ENCODE measurements around the gene TMEM17. TPM values are rescaled to one million over a fixed set of nuclear protein-coding genes. Genes with fewer than 3 reads are reported as not detected.

The TMEM17 gene
- total RNA-seq, 1 experiment from 2014 or later: 3.2 TPM

- Histone ChIP-seq H3K27me3 (ENCODE audit: insufficient read depth, low read length) (no peaks in the 10 kb centered on the region), H4K20me1 (ENCODE audit: insufficient read depth) (no peaks in the 10 kb centered on the region), H3K27ac (ENCODE audit: low read depth, low read length) (no peak overlapping the region), H3K79me2 (ENCODE audit: insufficient read depth, low read length) (no peaks in the 10 kb centered on the region), H3K9ac (ENCODE audit: low read length) (no peak overlapping the region), H3K36me3 (ENCODE audit: control insufficient read depth in 1 of 2, insufficient read depth in 2 of 2, low read length in 2 of 2) (no peaks in the 10 kb centered on the region), H3K4me1 (ENCODE audit: control insufficient read depth in 1 of 2, insufficient read depth in 2 of 2, low read length in 2 of 2) (peaks cover 0 to 3% of the 10 kb centered on the region in 2 experiments; a peak in 1 of 4 replicates), H3K9me3 (ENCODE audit: control insufficient read depth in 1 of 2, insufficient read depth in 1 of 2, low read depth in 1 of 2, low read length in 2 of 2) (no peaks in the 10 kb centered on the region), H3K9me2 (ENCODE audit: insufficient read depth) (no peaks in the 10 kb centered on the region), H3K4me2 (ENCODE audit: low read length) (no peak overlapping the region), H2AFZ (ENCODE audit: low read depth, low read length, poor library complexity, severe bottlenecking) (no peak overlapping the region), H3K4me3 (replicated peaks in 1 of 2; ENCODE audit: low read depth in 1 of 2, low read length in 2 of 2) (no peak overlapping the region)
- ChIA-PET POLR2A (no interaction called here), CTCF (no interaction called here), RAD21 (ENCODE audit: low non-redundant PET in 1 of 2, low total read pairs in 2 of 2, uncharacterized antibody in 2 of 2, unreplicated experiment in 2 of 2) (no interaction called here)
- TF ChIP-seq POLR2AphosphoS5 (IDR thresholded peaks at IDR 0.05; ENCODE audit: low read depth, low read length): no peak
- no peak for TF ChIP-seq MAX (IDR thresholded peaks at IDR 0.05)
- TF ChIP-seq, protein P1, sequence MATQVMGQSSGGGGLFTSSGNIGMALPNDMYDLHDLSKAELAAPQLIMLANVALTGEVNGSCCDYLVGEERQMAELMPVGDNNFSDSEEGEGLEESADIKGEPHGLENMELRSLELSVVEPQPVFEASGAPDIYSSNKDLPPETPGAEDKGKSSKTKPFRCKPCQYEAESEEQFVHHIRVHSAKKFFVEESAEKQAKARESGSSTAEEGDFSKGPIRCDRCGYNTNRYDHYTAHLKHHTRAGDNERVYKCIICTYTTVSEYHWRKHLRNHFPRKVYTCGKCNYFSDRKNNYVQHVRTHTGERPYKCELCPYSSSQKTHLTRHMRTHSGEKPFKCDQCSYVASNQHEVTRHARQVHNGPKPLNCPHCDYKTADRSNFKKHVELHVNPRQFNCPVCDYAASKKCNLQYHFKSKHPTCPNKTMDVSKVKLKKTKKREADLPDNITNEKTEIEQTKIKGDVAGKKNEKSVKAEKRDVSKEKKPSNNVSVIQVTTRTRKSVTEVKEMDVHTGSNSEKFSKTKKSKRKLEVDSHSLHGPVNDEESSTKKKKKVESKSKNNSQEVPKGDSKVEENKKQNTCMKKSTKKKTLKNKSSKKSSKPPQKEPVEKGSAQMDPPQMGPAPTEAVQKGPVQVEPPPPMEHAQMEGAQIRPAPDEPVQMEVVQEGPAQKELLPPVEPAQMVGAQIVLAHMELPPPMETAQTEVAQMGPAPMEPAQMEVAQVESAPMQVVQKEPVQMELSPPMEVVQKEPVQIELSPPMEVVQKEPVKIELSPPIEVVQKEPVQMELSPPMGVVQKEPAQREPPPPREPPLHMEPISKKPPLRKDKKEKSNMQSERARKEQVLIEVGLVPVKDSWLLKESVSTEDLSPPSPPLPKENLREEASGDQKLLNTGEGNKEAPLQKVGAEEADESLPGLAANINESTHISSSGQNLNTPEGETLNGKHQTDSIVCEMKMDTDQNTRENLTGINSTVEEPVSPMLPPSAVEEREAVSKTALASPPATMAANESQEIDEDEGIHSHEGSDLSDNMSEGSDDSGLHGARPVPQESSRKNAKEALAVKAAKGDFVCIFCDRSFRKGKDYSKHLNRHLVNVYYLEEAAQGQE (IDR thresholded peaks at IDR 0.05; ENCODE audit: low read depth): no peak
- no peak for TF ChIP-seq ELF1 (IDR thresholded peaks at IDR 0.05; ENCODE audit: borderline replicate concordance, low read depth)
- no peak for TF ChIP-seq EGR1 (IDR thresholded peaks at IDR 0.05; ENCODE audit: low read depth)
- no peak for TF ChIP-seq ZNF274 (IDR thresholded peaks at IDR 0.05; ENCODE audit: low read depth, low read length)
- TF ChIP-seq CEBPB (IDR thresholded peaks at IDR 0.05; ENCODE audit: low read depth): no peak
- no peak for TF ChIP-seq CBX3 (IDR thresholded peaks at IDR 0.05; ENCODE audit: low read depth)
- TF ChIP-seq ZFX (IDR thresholded peaks at IDR 0.05): no peak
- TF ChIP-seq ATF3 (IDR thresholded peaks at IDR 0.05): no peak
- TF ChIP-seq SRF (IDR thresholded peaks at IDR 0.05; ENCODE audit: low read depth): no peak
- no peak for TF ChIP-seq JUND (IDR thresholded peaks at IDR 0.05)
- no peak for TF ChIP-seq ZBTB33 (IDR thresholded peaks at IDR 0.05; ENCODE audit: extremely low read depth, insufficient replicate concordance, low read length)
- TF ChIP-seq, protein P2, sequence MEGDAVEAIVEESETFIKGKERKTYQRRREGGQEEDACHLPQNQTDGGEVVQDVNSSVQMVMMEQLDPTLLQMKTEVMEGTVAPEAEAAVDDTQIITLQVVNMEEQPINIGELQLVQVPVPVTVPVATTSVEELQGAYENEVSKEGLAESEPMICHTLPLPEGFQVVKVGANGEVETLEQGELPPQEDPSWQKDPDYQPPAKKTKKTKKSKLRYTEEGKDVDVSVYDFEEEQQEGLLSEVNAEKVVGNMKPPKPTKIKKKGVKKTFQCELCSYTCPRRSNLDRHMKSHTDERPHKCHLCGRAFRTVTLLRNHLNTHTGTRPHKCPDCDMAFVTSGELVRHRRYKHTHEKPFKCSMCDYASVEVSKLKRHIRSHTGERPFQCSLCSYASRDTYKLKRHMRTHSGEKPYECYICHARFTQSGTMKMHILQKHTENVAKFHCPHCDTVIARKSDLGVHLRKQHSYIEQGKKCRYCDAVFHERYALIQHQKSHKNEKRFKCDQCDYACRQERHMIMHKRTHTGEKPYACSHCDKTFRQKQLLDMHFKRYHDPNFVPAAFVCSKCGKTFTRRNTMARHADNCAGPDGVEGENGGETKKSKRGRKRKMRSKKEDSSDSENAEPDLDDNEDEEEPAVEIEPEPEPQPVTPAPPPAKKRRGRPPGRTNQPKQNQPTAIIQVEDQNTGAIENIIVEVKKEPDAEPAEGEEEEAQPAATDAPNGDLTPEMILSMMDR (IDR thresholded peaks at IDR 0.05 in 2 of 3, conservative IDR thresholded peaks at IDR 0.05 in 1 of 3; ENCODE audit: borderline replicate concordance in 1 of 3, insufficient read depth in 1 of 3, low read depth in 2 of 3, low read length in 2 of 3): no peak
- BruUV-seq (replicated peaks): no TSS peak
- ATAC-seq (no peak), DNase-seq (ENCODE audit: low read depth, low spot score) (no peak)
- intact Hi-C loops (cut with micrococcal nuclease): no loop called here
Observed at GRCh38 chr2:62540408-62541168, 34.6 kb upstream of the TMEM17 start.
